WTC11 (cell line): ENCODE data around the gene EHBP1L1.

Source experiments
- CREM ChIP-seq: sonication (generic); formaldehyde crosslinking; IDR thresholded peaks from 2 replicates; pipeline ENCODE4 v1.8.1; 2022; ENCODE audit warnings: mild to moderate bottlenecking, missing genetic modification reagents, moderate library complexity
- JAZF1 ChIP-seq: fragments of 250-450 bp; sonication (Bioruptor Pico); IDR thresholded peaks from 2 replicates; pipeline ENCODE4 v1.9.0; 2021; ENCODE audit warnings: moderate library complexity, mild to moderate bottlenecking, inconsistent platforms
- KAT7 ChIP-seq: sonication (generic); formaldehyde crosslinking; IDR thresholded peaks from 2 replicates; pipeline ENCODE4 v1.8.1; 2023; ENCODE audit warnings: missing genetic modification reagents, mild to moderate bottlenecking, borderline replicate concordance
- SMAD4 ChIP-seq: sonication (generic); formaldehyde crosslinking; IDR thresholded peaks from 2 replicates; pipeline ENCODE4 v1.8.0; 2022; ENCODE audit warnings: mild to moderate bottlenecking, missing genetic modification reagents
- TCF7 ChIP-seq: sonication (generic); formaldehyde crosslinking; IDR thresholded peaks from 2 replicates; pipeline ENCODE4 v1.8.0; 2022; ENCODE audit warnings: mild to moderate bottlenecking, low read depth, missing genetic modification reagents, moderate library complexity
- ZBTB21 ChIP-seq: sonication (generic); formaldehyde crosslinking; IDR thresholded peaks from 2 replicates; pipeline ENCODE4 v1.8.1; 2023; ENCODE audit warnings: mild to moderate bottlenecking, missing genetic modification reagents, borderline replicate concordance
- ZNF317 ChIP-seq: sonication (generic); formaldehyde crosslinking; IDR thresholded peaks from 2 replicates; pipeline ENCODE4 v1.8.1; 2023; ENCODE audit warnings: low read depth, mild to moderate bottlenecking, moderate library complexity, missing genetic modification reagents, borderline replicate concordance
- TF ChIP-seq, protein P1 (sequence below): fragments of 200-600 bp; IDR thresholded peaks from 2 replicates; pipeline ENCODE4 v1.8.0; 2022; ENCODE audit warnings: antibody characterized with exemption

- no peak for TF ChIP-seq SMAD4
- TF ChIP-seq, protein P1, sequence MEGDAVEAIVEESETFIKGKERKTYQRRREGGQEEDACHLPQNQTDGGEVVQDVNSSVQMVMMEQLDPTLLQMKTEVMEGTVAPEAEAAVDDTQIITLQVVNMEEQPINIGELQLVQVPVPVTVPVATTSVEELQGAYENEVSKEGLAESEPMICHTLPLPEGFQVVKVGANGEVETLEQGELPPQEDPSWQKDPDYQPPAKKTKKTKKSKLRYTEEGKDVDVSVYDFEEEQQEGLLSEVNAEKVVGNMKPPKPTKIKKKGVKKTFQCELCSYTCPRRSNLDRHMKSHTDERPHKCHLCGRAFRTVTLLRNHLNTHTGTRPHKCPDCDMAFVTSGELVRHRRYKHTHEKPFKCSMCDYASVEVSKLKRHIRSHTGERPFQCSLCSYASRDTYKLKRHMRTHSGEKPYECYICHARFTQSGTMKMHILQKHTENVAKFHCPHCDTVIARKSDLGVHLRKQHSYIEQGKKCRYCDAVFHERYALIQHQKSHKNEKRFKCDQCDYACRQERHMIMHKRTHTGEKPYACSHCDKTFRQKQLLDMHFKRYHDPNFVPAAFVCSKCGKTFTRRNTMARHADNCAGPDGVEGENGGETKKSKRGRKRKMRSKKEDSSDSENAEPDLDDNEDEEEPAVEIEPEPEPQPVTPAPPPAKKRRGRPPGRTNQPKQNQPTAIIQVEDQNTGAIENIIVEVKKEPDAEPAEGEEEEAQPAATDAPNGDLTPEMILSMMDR = no peak
- TF ChIP-seq ZNF317 (CRISPR knock-in tag) = no peak
- TF ChIP-seq TCF7 (CRISPR knock-in tag) = no peak
- no peak for TF ChIP-seq CREM (CRISPR knock-in tag)
- no peak for TF ChIP-seq JAZF1 (CRISPR knock-in tag)
- no peak for TF ChIP-seq ZBTB21
- TF ChIP-seq KAT7 (CRISPR knock-in tag) = no peak
These were observed 13.8 kb upstream of the EHBP1L1 start for GRCh38 chr11:65562020-65562419.
